NK-92 treated with Interleukin-12 subunit alpha and Interleukin-12 subunit beta, amount 100 ng/mL, for 24 hours (cell line): ENCODE results near the gene STEAP4.

Experiments
- DNase-seq: peaks from one replicate; lab custom pipeline; 2025; lab: John Stamatoyannopoulos, UW

The STEAP4 gene

DNA sequence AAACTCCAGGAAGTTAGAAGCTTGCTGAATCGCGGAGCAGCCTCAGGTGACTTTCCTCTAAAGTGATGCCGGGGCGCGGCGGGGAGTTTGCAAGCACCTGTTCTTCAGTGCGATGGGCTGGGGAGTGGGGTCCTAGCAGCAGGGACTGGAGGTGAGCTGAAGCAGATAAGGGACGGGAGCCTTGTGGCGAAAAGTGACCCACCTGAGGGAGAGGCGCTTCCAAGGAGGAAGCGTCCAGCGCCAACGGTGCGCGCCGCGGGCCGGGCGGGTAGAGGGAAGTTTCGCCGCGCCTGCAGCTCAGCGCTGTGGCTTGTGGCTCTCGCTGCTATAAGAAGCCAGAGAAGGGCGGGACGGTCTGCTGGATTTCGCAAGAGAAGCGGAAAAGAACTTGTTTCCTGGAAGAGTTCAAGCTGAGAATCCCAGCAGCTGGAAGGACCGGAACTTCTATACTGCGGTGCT lies at the start of gene STEAP4:
TSS of gene STEAP4 (minus strand) at position 305 of the 459 bp plus-strand sequence. CDS start 22,625 bp downstream, outside the sequence.
- DNase-seq: no peak

DNA sequence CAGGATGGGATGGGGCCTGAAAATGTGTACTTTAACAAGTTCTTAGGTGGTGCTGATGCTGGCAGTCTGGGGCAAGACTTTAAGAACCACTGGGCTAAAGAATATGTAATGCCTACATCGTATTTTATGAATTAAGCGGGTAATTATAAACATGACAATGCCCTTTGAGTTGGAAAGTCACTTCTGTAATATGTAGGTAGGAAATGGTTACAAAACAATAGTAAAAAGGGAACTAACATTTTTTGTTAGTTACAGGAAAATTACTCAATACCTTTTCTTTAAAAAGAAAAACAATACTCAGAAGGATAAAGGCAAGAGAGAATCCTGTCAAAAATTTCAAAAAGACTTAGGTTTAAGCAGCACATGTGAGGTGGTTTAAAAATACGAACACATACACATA lies 48.3 kb upstream of the STEAP4 start:
- DNase-seq: no peak

DNA sequence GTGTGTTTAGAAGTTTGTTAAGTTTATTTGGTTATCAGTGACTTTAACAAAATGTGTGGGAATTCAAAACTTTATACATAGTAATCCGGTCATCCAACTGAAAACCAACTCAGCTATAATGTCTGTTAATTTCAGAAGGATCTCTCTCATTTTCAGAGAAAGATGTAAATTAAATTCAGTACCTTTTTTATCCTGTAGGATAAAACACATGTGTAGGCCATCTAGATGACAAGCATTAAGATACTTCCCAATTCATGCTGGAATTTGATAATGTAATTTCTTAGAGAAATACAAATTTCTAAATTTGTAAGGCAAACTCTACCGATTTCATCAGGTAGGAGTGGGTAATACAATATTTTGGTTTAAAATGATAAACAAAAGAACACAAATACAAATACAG lies 43.4 kb upstream of the STEAP4 start:
- no peak for DNase-seq

DNA sequence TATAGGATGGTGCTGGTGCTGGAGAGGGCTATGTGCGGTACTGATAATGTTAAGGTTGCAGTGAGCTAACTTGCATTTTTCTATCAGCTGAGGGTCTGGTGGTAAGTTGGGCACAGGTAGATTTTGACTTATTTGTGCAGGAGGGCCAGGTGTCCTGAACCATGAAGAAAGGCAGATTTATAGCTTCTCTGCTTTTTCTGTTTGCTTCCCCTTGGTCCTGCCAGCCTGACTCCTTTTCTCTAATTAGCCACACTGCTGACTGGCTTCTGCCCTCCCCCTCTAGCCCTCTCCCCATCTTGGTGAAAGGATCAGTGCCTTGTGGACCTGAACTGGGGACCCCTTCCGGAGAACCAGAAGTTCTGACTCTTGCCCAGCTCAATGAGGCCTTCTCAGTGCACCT lies 40.8 kb upstream of the STEAP4 start:
- DNase-seq: no peak

DNA sequence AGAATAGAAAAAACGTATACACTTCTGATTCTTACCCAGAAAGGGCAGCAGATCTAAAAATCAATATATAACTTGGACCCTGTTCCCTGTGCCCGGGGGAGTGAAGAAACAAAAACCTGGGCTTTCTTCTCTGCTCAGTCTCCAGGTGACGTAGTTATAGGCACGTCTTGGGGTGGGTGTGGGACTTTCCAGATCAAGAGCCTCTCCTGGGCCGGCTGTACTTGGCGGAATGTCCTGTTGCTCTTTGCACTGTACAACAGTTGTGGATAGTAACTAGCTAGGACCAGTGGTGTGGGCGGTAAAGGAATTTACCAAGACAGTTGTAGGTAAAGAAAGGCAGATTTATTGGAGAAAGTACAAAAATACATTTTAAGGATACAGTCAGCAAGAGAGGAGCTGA lies 40.4 kb upstream of the STEAP4 start:
- DNase-seq: no peak

DNA sequence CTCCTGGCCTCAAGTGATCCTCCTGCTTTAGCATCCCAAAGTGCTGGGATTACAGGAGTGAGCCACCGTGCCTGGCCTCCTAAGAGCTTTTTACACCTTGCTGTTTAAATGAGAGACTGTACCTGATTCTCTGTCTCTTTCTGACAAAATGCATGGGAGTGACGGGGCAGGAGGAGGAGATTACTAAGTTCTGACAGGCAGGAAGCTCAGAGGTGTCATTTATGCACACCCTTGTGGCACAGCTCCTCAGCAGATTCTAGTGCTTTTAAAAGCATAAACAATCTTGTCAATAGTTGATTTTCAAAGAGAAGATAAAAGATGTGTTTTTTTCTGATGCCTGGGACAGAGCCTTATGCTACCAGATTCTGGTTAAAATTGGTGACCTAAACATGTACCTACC lies 39.7 kb upstream of the STEAP4 start:
- DNase-seq: no peak

DNA sequence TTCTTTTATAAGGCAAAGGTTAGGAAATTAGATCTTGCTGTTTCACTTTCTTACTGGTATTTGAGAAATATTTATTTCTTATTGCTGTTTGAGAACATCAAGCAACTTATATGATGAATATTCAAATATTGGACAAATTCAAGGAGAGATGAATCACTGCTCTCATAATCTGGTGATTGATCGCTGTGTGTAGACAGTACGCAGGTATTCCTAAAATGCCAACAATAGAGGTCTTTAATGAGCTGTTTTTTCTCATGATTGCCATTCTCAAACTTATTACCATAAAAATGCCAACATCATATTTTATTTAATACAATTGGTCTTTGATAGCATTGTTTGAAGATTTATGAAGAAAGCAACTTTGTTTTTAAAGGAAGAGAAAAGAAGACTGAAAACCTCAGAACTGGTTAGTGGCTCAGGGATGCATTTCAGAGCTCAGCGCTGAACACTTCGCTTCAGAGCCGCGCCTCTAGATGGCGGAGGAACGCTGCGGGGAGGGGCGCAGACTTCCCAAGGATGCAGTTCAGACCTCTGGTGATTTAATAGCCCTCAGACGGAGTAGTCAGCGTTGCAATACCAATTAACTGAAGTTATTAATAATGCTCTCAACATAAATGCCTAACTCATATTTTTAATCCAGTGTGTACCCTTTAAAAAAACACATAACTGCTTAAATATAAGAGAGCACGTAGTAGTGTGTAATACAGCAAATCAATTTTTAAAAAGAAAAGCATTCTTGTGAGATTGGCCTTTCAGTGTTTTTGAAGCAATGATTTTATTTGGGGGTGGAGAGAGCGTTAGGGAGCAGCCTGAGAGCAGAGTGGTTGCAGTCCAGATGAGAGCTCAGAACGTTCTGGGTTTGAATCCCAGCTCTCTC lies 38.5 kb upstream of the STEAP4 start:
- DNase-seq: no peak

DNA sequence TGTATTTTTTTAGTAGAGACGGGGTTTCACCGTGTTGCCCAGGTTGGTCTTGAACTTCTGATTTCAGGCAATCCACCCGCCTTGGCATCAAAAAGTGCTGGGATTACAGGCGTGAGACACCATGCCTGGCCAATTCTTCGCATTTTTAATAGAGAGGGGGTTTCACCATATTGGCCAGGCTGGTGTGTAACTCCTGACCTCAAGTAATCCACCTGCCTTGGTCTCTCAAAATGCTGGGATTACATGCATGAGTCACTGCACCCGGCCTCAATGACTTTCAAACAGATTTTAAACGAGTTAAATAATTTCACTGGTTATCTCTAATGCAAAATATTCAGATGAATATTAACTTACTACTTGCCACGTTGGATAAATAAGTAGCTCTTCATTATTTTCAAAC lies 37.6 kb upstream of the STEAP4 start:
- no peak for DNase-seq

DNA sequence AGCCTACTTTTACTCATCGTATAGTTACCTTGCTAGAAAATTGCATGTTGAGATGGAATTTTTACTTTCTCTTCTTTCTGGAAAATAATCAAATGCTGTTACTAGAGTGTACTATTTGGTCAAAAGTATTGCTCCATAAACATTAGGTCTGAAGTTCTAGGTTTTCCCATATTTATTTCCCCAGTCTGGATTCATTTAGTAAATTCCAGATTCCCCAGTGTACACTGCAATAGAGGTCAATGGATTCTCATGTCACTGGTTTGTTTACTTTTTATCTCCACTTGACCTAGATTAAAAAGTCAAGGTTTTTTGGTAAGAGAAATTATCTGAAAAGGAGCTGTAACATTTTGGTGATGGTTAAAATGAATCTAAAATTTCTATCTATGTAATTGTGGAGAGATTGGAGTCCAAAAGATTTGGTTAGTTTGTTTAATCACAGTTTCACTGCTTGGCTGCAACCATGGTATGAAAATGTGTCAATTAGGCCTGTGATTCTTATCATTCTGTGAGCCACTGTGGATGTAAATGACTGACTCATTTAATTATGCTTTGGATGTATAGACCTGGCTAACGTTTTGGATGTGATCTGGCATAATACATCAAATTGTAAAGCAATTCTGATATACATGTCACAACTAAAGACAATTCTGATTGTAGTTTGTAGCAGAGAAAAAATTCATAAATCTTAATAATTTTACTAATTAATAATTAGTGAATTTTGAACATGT lies 32.7 kb upstream of the STEAP4 start:
- DNase-seq: no peak

DNA sequence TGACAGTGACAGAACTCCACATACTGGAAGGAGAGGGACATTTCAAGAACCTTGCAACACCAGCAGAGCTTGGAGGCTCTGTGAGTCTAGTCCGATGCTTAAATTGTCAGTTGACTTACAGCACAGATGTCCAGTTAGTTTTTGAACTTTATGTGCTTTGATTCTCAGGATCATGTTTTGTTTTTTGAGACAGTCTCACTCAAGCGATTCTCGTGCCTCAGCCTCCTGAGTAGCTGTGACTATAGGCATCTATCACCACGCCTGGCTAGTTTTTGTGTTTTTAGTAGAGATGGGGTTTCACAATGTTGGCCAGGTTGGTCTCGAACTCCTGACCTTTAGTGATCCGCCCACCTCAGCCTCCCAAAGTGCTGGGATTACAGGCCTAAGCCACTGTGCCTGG lies 31.8 kb upstream of the STEAP4 start:
- no peak for DNase-seq

DNA sequence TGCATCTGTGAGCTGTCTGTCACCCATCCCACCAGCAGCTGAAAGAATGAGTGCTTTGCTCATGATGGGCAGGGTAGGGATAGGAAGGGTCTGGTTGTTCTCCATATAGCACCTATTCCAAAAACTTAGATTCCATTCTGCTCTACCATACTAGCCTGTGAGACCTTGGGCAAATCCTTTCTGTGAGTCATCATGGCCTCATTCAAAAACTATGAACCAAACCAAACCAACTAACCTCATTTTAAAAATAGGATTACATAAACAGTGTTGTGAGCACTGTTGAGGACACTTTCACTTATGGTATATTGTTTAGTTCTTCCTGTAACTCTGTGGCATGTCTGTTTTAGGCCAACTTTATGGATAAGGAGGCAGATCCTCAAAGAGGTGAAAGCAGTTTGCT lies 30.9 kb upstream of the STEAP4 start:
- no peak for DNase-seq

DNA sequence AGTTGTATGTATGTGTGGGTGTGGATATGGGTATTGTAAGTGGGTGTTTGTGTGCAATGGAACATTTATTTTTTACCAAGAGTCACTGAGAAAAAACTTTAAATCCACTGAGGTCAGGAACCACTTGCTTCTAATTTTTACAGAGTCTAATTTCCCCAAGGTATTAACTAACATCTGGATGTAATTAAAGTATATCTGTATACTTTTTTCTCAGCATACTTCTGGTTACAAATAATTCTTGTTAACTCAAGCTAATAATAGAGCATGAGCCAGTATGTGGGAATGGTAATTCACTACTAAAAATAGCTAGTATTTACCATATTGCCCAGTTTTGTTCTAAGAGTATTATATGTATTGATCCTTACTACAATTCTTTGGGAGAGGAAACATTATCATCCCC lies 24.6 kb upstream of the STEAP4 start:
- no peak for DNase-seq

DNA sequence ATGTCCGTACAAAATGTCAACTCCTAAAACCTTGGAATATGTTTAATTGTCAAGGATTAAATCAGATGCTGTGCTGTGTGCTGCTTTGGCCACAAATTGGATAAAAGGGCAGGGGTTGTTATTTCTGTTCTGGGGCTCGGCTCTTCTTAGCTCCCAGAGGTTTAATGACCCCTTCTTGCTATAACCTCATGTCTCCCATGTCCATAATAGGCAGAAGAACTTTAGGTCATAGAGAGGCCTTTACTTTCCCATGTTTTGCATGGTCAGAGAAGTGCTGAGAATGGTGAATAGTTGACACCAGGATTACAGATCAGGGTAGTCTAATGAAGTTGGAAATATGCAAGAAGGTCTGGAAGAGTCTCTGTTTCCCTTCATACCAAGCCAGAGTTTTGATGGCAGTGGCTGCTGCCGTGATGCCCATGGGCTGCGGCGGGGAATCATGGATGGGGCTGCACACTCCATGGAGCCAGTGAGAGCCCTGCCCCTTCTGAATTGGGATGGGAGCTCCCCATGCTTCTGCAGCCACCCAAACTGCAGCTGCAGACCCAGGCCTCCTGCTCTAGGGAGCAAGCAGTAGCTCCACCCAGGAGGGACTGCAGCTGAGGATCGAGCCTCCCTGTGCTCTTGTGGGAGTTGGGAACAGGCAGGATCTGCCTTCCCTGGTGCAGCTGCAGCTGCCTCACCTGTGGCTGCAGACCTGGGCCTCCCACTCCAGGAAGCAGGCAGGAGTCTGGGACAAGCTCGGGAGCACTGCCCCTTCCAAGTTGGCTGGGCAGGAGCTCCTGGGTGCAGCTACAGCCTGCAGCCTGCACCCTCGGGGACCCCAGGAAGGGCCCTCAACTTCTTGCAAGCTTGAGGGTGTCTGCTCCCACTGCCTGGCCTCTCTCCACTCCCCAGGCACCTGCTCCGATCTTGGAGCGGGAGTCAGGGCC lies 23.1 kb upstream of the STEAP4 start:
- no peak for DNase-seq

DNA sequence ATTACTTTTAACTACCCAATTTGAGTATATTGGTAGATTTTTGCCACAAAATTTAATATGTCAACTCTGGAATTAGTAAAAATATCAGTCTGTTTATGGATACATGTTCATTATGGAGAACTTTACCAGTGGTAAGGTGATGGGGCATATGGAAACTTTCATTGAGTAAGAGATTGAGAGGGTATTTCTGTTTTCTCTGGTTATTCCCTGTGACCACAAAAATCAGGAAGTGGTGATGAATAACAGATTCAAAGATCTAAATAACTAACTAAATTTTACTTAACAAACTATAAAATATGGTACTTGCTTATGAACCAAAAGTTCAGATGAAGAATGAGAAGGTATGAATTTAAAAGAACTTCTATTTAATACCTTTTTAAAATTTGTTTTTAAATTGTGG lies 22.1 kb upstream of the STEAP4 start:
- DNase-seq: no peak

DNA sequence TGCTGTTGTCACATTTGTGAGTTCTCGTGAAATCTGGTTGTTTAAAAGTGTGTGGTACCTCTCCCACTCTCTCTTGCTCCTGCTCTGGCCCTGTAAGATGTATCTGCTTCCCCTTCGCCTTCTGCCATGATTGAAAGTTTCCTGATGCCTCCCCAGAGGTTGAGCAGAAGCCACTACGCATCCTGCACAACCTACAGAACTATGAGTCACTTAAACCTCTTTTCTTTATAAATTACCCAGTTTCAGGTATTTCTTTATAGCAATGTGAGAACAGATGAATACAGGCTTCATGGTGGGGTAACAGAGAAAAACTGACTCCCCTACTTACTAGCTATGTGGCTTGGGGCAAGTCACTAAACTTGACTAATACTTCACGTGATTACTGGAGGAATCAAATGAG lies 18.0 kb upstream of the STEAP4 start:
- no peak for DNase-seq

DNA sequence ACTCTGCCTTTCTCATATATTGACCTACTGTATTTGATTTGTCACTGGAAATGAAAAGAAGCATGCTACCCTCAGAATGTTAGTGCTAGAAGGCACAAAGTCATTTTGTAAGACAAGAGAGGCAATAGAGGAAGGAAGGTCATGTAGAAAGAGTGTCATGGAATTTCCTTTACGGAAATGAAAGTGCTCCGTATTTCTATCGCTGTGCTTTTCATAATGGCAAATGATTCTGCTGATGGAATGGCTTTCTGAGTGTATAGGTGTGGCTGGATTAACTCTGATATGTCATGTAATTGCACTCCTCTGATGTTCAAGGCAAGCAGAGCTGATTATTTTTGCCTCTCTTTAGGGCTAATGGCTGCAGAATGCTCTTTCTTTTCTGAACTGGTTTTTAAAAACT lies 15.5 kb upstream of the STEAP4 start:
- DNase-seq: no peak

DNA sequence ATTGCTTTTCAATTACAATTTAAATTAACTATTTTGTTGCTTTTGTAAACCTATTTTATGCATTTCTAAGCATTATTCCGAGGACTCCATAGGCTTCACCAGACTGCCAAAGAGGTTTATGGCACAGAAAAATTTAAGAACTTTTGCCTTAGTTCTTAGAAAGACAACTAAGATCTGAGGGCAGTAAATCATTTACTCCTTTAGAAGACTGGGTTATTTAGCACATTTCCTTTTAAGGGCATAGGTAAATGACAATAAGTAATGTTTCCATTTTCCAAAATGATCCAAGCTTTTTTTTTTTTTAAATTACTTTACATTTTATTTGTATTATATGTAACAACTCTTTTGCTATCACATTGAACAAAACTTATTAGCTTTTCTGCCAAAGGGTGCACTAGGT lies 15.0 kb upstream of the STEAP4 start:
- no peak for DNase-seq

DNA sequence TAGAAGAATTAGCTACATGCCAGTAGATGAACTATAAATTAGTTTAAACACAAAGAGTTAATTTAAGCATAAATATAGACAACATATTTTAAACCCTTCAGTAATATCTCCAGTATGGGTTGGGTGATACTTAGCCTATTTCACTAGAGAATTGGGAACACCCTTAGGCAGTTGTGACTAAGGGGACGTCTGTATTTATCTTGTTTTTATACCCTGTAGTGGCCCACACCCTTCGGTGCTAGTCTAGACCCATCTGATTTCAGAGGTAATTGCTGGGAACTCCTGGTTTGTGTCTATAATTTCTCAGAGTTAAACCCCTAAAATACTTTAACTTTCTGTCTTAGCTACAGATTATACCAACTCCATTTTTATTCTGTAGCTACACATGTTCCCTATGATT lies 11.5 kb upstream of the STEAP4 start:
- DNase-seq: no peak

DNA sequence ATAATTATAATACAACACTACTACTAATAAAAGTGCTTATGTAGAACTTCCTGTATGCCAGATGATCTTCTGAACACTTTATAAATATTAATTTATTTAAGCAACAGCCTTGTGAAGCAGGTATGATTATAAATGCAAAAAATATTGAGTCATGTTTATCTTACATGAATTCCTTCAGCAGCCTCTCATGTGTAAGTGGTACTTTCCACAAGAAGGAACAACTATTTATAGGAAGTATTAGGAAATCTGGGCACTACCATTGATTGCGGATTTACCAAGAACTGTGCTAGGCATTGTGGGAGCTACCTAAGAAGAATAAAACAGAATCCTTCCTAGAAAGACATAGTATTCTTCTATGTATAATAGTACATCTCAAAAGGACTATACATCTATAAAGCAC lies 10.7 kb upstream of the STEAP4 start:
- no peak for DNase-seq

DNA sequence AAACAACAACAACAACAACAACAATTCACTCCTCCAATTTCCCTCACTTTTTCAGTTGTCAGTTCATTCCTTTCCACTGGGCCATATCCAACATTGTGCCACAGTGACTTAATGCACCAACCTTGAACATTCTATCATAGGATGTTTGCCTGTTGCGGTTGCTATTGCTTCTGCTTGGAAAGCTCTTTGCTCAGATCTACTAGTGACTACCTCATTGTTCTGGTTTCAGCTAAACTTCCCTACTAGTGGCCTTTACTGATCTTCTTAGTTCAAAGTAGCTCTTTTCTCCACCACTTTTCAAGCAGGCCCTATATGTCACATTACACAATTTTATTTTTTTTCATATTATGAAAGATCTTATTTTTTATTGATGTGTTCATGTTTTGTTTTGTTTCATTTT lies 9.8 kb upstream of the STEAP4 start:
- no peak for DNase-seq

DNA sequence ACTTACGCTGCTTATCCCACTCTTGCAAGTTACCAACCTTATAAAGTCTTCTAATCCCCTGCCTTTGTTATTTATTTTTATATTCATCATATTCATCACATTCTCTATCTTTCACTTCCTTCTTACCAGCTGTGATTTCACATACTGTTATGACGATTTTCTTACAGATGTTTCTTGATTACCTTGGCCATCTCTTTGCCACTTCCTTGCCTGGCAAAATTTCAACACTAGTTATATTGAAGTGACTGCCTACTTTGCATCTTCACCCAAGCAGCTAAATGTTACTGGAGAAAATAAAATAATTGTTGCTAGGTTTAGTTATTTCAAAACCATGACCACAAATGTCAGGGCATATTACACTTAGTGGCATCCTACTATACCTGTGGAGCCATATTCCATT lies 8.8 kb upstream of the STEAP4 start:
- DNase-seq: no peak

DNA sequence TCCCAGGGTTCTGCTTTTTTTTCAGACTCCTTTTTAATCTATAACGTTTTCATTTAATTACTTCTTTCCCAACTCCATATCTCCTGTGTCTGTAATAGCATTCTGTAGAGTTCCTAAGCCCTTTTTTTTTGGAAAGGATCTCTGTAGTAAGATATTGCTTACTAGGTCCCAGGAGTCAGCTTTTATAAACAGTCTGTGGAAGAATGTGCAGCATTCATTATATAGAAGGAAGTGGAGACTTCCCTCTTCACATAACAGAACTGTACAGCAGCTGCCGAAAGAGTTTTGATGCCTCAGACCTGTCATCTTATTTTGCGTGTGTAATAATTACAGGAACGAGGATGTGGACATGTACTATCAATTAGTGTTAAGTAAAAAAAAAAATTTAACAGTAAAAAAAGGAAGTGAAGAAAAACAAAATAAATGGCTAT lies 7.4 kb upstream of the STEAP4 start:
- DNase-seq: no peak
